H1 (cell line): ENCODE data around the gene PCDHA12. TPM values are rescaled to one million over a fixed set of nuclear protein-coding genes. Genes with fewer than 3 reads are reported as not detected.

Experiments used
- CTCF ChIA-PET: fragments of 300-600 bp; sonication (Branson Sonifier 250); formaldehyde crosslinking; loops from one replicate; lab custom pipeline; 2021; ENCODE audit not compliant: partially characterized antibody; lab: Charles Lee
- POLR2A ChIA-PET: fragments of 300-600 bp; sonication (Branson Sonifier 250); formaldehyde crosslinking; loops from one replicate; lab custom pipeline; 2021; ENCODE audit warnings: inconsistent platforms; ENCODE audit not compliant: partially characterized antibody; lab: Charles Lee
- DNase-seq, 2 experiments: peaks; one replicate each; pipeline versions ENCODE4 v3.0.0 to v3.0.0-alpha.2; 2010 to 2022; ENCODE audit warnings: low spot score in 2 of 2, low read depth in 1 of 2, mixed read lengths in 1 of 2
- FAIRE-seq: peaks from 2 replicates; lab custom pipeline; 2011; peaks lifted over from hg19 to GRCh38; lab: Jason Lieb, UNC
- H2AFZ ChIP-seq: 2 replicates; pipeline ENCODE4 v1.8.1; 2012; ENCODE audit warnings: low read length, inconsistent platforms
- H2AK5ac ChIP-seq: 2 replicates; pipeline ENCODE4 v1.6.1; 2013; ENCODE audit warnings: low read depth, low read length
- H2BK120ac ChIP-seq: replicated peaks from 2 replicates; pipeline ENCODE3; 2013; ENCODE audit warnings: low read depth, low read length, inconsistent platforms
- H2BK12ac ChIP-seq: 2 replicates; pipeline ENCODE4 v1.6.1; 2013; ENCODE audit warnings: low read depth, low read length
- H2BK15ac ChIP-seq: 2 replicates; pipeline ENCODE4 v1.6.1; 2013; ENCODE audit warnings: low read length
- H2BK20ac ChIP-seq: 2 replicates; pipeline ENCODE4 v1.6.1; 2013; ENCODE audit warnings: low read length
- H2BK5ac ChIP-seq: 2 replicates; pipeline ENCODE4 v1.6.1; 2013; ENCODE audit warnings: low read depth, low read length
- H3K14ac ChIP-seq: 2 replicates; pipeline ENCODE4 v1.6.1; 2013; ENCODE audit warnings: inconsistent platforms; ENCODE audit not compliant: insufficient read length
- H3K18ac ChIP-seq: 2 replicates; pipeline ENCODE4 v1.6.1; 2013; ENCODE audit warnings: low read length; ENCODE audit errors: extremely low read depth
- H3K23ac ChIP-seq: 2 replicates; pipeline ENCODE4 v1.6.1; 2013; ENCODE audit warnings: inconsistent platforms; ENCODE audit not compliant: insufficient read length
- H3K23me2 ChIP-seq: 2 replicates; pipeline ENCODE4 v1.6.1; 2013; ENCODE audit warnings: low read depth, low read length
- H3K27ac ChIP-seq: 2 replicates; pipeline ENCODE4 v1.6.1; 2011; ENCODE audit warnings: low read depth, low read length, inconsistent platforms
- H3K27me3 ChIP-seq, 4 experiments: replicated peaks in 1 of 4; 1 replicate in 1 of 4; 2 replicates in 3 of 4; pipeline versions ENCODE4 v1.6.1 to v1.8.1; 2011 to 2013; ENCODE audit warnings: low read length in 3 of 4, mild to moderate bottlenecking in 3 of 4, inconsistent platforms in 2 of 4, mixed read lengths in 2 of 4, moderate library complexity in 1 of 4; ENCODE audit not compliant: control insufficient read depth in 3 of 4, insufficient read depth in 3 of 4; ENCODE audit errors: extremely low read depth in 1 of 4
- H3K36me3 ChIP-seq, 4 experiments: 2 replicates each; pipeline versions ENCODE4 v1.6.1 to v1.8.1; 2011 to 2013; ENCODE audit warnings: mild to moderate bottlenecking in 4 of 4, low read length in 3 of 4, moderate library complexity in 2 of 4, control low read depth in 1 of 4, inconsistent platforms in 1 of 4; ENCODE audit not compliant: insufficient read depth in 4 of 4, control insufficient read depth in 2 of 4
- H3K4ac ChIP-seq: replicated peaks from 2 replicates; pipeline ENCODE3; 2013; ENCODE audit warnings: low read length, low read depth, mixed read lengths, inconsistent platforms; ENCODE audit not compliant: insufficient read length
- H3K4me1 ChIP-seq, 4 experiments: replicated peaks in 1 of 4; 1 replicate in 1 of 4; 2 replicates in 3 of 4; pipeline versions ENCODE4 v1.6.1 to v1.8.1; 2011 to 2013; ENCODE audit warnings: low read length in 3 of 4, inconsistent platforms in 2 of 4, mixed read lengths in 1 of 4; ENCODE audit not compliant: insufficient read depth in 4 of 4, control insufficient read depth in 3 of 4
- H3K4me2 ChIP-seq, 2 experiments: 2 replicates each; pipeline versions ENCODE4 v1.6.1 to v1.8.1; 2011 to 2013; ENCODE audit warnings: low read depth in 2 of 2, low read length in 2 of 2, control low read depth in 1 of 2, inconsistent platforms in 1 of 2, mild to moderate bottlenecking in 1 of 2; ENCODE audit not compliant: insufficient read depth in 1 of 2
- H3K4me3 ChIP-seq, 4 experiments: fragments of 200-600, 300-600 bp in 1 of 4; sonication (generic), shearing (Covaris generic), sonication (Bioruptor Twin) in 1 of 4; 2 replicates each; pipeline versions ENCODE4 v1.5.1 to v1.8.1; 2011 to 2016; ENCODE audit warnings: low read length in 4 of 4, low read depth in 3 of 4, control low read depth in 2 of 4, inconsistent platforms in 2 of 4, mild to moderate bottlenecking in 2 of 4, mixed read lengths in 1 of 4, moderate library complexity in 1 of 4; ENCODE audit not compliant: insufficient read depth in 2 of 4; ENCODE audit errors: extremely low read depth in 1 of 4
- H3K56ac ChIP-seq: replicated peaks from 2 replicates; pipeline ENCODE3; 2013; ENCODE audit warnings: low read depth, mild to moderate bottlenecking, mixed read lengths, low read length, inconsistent platforms; ENCODE audit not compliant: insufficient read length
- H3K79me1 ChIP-seq: 2 replicates; pipeline ENCODE4 v1.6.1; 2013; ENCODE audit warnings: low read depth, low read length, control low read depth
- H3K79me2 ChIP-seq, 2 experiments: 2 replicates each; pipeline versions ENCODE4 v1.6.1 to v1.8.1; 2012 to 2013; ENCODE audit warnings: low read length in 2 of 2, mild to moderate bottlenecking in 2 of 2, inconsistent platforms in 1 of 2; ENCODE audit not compliant: insufficient read depth in 2 of 2, control insufficient read depth in 1 of 2
- H3K9ac ChIP-seq, 4 experiments: replicated peaks in 1 of 4; 1 replicate in 1 of 4; 2 replicates in 3 of 4; pipeline versions ENCODE4 v1.6.1 to v1.8.1; 2011 to 2013; ENCODE audit warnings: low read depth in 3 of 4, low read length in 3 of 4, control low read depth in 2 of 4, mild to moderate bottlenecking in 2 of 4, moderate library complexity in 2 of 4, inconsistent platforms in 1 of 4; ENCODE audit errors: extremely low read depth in 1 of 4
- H3K9me3 ChIP-seq, 2 experiments: 2 replicates each; pipeline versions ENCODE4 v1.6.1 to v1.8.1; 2012 to 2013; ENCODE audit warnings: mild to moderate bottlenecking in 2 of 2, moderate library complexity in 2 of 2, control low read depth in 1 of 2, inconsistent platforms in 1 of 2, low read depth in 1 of 2, low read length in 1 of 2, mixed read lengths in 1 of 2; ENCODE audit not compliant: insufficient read depth in 2 of 2
- H4K20me1 ChIP-seq, 2 experiments: replicated peaks in 1 of 2; 2 replicates each; pipeline versions ENCODE3 to v1.8.1; 2011 to 2013; ENCODE audit warnings: inconsistent platforms in 2 of 2, low read length in 2 of 2, mild to moderate bottlenecking in 1 of 2; ENCODE audit not compliant: insufficient read depth in 2 of 2, control insufficient read depth in 1 of 2
- H4K5ac ChIP-seq: 2 replicates; pipeline ENCODE4 v1.6.1; 2013; ENCODE audit warnings: low read length, low read depth, mixed read lengths, inconsistent platforms; ENCODE audit not compliant: insufficient read length
- H4K8ac ChIP-seq: 2 replicates; pipeline ENCODE4 v1.8.0; 2013; ENCODE audit warnings: mild to moderate bottlenecking, moderate library complexity, low read length, inconsistent platforms; ENCODE audit not compliant: insufficient read depth; ENCODE audit errors: extremely low read depth
- H4K91ac ChIP-seq: replicated peaks from 2 replicates; pipeline ENCODE3; 2013; ENCODE audit warnings: low read length, mixed read lengths, inconsistent platforms; ENCODE audit not compliant: insufficient read length
- ASH2L ChIP-seq: fragments of 200-600, 300-600 bp; sonication (generic); IDR thresholded peaks from one replicate; pipeline ENCODE4 v1.7.1; 2017; ENCODE audit warnings: low read length
- BCL11A ChIP-seq, 2 experiments: IDR thresholded peaks; one replicate each; pipeline ENCODE4 v1.6.1; 2011; ENCODE audit warnings: low read depth in 2 of 2, low read length in 2 of 2, mild to moderate bottlenecking in 2 of 2
- E2F6 ChIP-seq: IDR thresholded peaks from 2 replicates; pipeline ENCODE4 v1.6.1; 2012; ENCODE audit warnings: inconsistent platforms
- FOSL1 ChIP-seq: IDR thresholded peaks from 2 replicates; pipeline ENCODE4 v1.6.1; 2011; ENCODE audit warnings: mild to moderate bottlenecking, low read depth, low read length, moderate library complexity; ENCODE audit not compliant: insufficient read depth
- GABPA ChIP-seq: IDR thresholded peaks from 2 replicates; pipeline ENCODE4 v1.6.1; 2011; ENCODE audit warnings: mild to moderate bottlenecking, low read length, moderate library complexity, borderline replicate concordance; ENCODE audit not compliant: insufficient read depth
- JUND ChIP-seq: IDR thresholded peaks from 2 replicates; pipeline ENCODE4 v1.6.1; 2011; ENCODE audit warnings: mild to moderate bottlenecking, improper control_type of control experiment, low read length
- NRF1 ChIP-seq: IDR thresholded peaks from 2 replicates; pipeline ENCODE4 v1.6.1; 2011; ENCODE audit warnings: mild to moderate bottlenecking, low read depth, low read length, improper control_type of control experiment
- RNF2 ChIP-seq: fragments of 200-900, 300-1000 bp; sonication (generic); IDR thresholded peaks from 2 replicates; pipeline ENCODE4 v1.7.1; 2016; ENCODE audit warnings: borderline replicate concordance, low read depth, mild to moderate bottlenecking, antibody characterized with exemption, low read length; ENCODE audit not compliant: poor library complexity, severe bottlenecking; ENCODE audit errors: missing control alignments
- USF2 ChIP-seq: IDR thresholded peaks from 2 replicates; pipeline ENCODE4 v1.6.1; 2011; ENCODE audit warnings: low read length, improper control_type of control experiment
- WGBS, 2 experiments: shearing (Covaris generic) in 1 of 2; methylation state at CpG; one replicate each; pipeline versions ENCODE4 v1.1.6 to v1.1.7; 2013 to 2015; ENCODE audit warnings: low lambda C conversion rate in 2 of 2, mixed read lengths in 2 of 2, inconsistent platforms in 1 of 2, low coverage in 1 of 2, missing lambda C conversion rate in 1 of 2; ENCODE audit not compliant: insufficient replicate concordance in 2 of 2, insufficient coverage in 1 of 2, insufficient read length in 1 of 2; ENCODE audit errors: extremely low coverage in 1 of 2, missing lambda C conversion rate in 1 of 2; 5-methylcytosine and 5-hydroxymethylcytosine counted together
- polyA plus RNA-seq, 7 experiments: library from polyadenylated mRNA; depleted of rRNA in 3 of 7; stranded (reverse) in 5 of 7; unstranded in 2 of 7; fragments of >200 nt in 5 of 7; fragments of 200-250 nt in 2 of 7; gene quantifications; 1 replicate in 5 of 7; 2 replicates in 1 of 7; 4 replicates in 1 of 7; pipeline versions ENCODE4 v1.2.1 to v1.2.3, GENCODE V29; 2011 to 2013; ENCODE audit warnings: missing spikeins in 2 of 7, mixed read lengths in 2 of 7
- total RNA-seq: library from RNA; stranded (reverse); fragmentation: NEBNext Ultra II Directional; extraction: Animal tissue kit (Norgen Biotek cat#: 25700); gene quantifications from 2 replicates; pipeline ENCODE4 v1.2.1, GENCODE V29; 2021

Gene PCDHA12
- total and polyA plus RNA-seq, 2 of the 8 experiments (the other 6 are each of a cell fraction or from before 2014, with no cell fraction given), result 4.2 to 9.3 TPM

GRCh38 chr5:140842798-140843733 lies 32.0 kb upstream of the PCDHA12 start:
- 94% methylated on average over 7 of the region's 87 CpGs; no CpG with 5 or more reads in 1 of the 2 experiments for WGBS, 2 experiments
- no peak overlapping the region for H2AK5ac ChIP-seq
- no peak for TF ChIP-seq GABPA
- TF ChIP-seq RNF2, result no peak
- TF ChIP-seq BCL11A (IDR thresholded peaks at IDR 0.05; ENCODE audit: low read depth in 2 of 2, low read length in 2 of 2), result no peak
- TF ChIP-seq FOSL1, result no peak
- TF ChIP-seq JUND, result no peak
- no peak for TF ChIP-seq NRF1
- TF ChIP-seq USF2, result no peak
- TF ChIP-seq E2F6, result no peak
- no peak for TF ChIP-seq ASH2L

More at GRCh38 chr5:140842798-140843733, 32.0 kb upstream of the PCDHA12 start:
- no peak overlapping the region for H4K91ac ChIP-seq
- no peak overlapping the region for H2BK5ac ChIP-seq
- ChIA-PET CTCF (interaction anchor here (0.6 to 4.5 kb wide), 10 partner anchors 15 to 207 kb away, joined by 3 to 122 read pairs (median 12); partner anchors contain the start of genes PCDHA11, PCDHA4, PCDHA6 and PCDHB1), POLR2A (interaction anchor here (1.8 kb wide), 1 partner anchor 26 kb away, joined by 10 read pairs; the partner anchor contains the start of gene PCDHA11)
- H3K18ac ChIP-seq, result no peak overlapping the region
- H2BK120ac ChIP-seq, result no peak overlapping the region
- no peak for FAIRE-seq
- H2BK15ac ChIP-seq, result no peak overlapping the region
- no peak for DNase-seq
- no peak overlapping the region for H4K5ac ChIP-seq
- H3K4ac ChIP-seq, result no peak overlapping the region
- H3K79me1 ChIP-seq, result no peaks in the 10 kb centered on the region
- peaks cover 0 to 3% (median 0%) of the 10 kb centered on the region in 4 experiments; a peak in 1 of 8 replicates for H3K36me3 ChIP-seq
- no peak overlapping the region for H3K23ac ChIP-seq
- H3K79me2 ChIP-seq, result no peaks in the 10 kb centered on the region
- no peak overlapping the region for H3K9ac ChIP-seq
- H3K56ac ChIP-seq, result no peak overlapping the region
- no peaks in the 10 kb centered on the region for H3K4me1 ChIP-seq
- no peak overlapping the region for H3K4me2 ChIP-seq
- H2BK20ac ChIP-seq, result no peak overlapping the region
- no peak overlapping the region for H3K27ac ChIP-seq
- no peaks in the 10 kb centered on the region for H3K27me3 ChIP-seq
- H3K4me3 ChIP-seq, result no peak overlapping the region
- no peaks in the 10 kb centered on the region for H3K23me2 ChIP-seq
- no peak overlapping the region for H4K8ac ChIP-seq
- H2BK12ac ChIP-seq, result no peak overlapping the region
- H3K9me3 ChIP-seq, result no peaks in the 10 kb centered on the region; a peak in 1 of 4 replicates
- H3K14ac ChIP-seq, result no peak overlapping the region
- no peak overlapping the region for H2AFZ ChIP-seq
- no peaks in the 10 kb centered on the region for H4K20me1 ChIP-seq
